HG03460 (cell line): ENCODE data around the gene HPF1.
"Not testable (repeated sequence)": the region's sequence is repeated elsewhere in the genome, so short reads cannot be mapped to it uniquely, and the experiment has no call there.

Source experiments
- ATAC-seq: cut with Tn5 transposase; IDR thresholded peaks from one replicate; pipeline ENCODE4 v1.9.1; 2021; ENCODE audit not compliant: unreplicated experiment

Gene HPF1

GRCh38 chr4:169757575-169758184 is at the start of gene HPF1:
Gene HPF1 (minus strand): TSS chr4:169757944. CDS start chr4:169757877, 67 bp downstream.
- peak; percentile 93 for ATAC-seq

- ATAC-seq = not testable (repeated sequence)
Measured at GRCh38 chr4:169806770-169807169, 49.0 kb upstream of the HPF1 start.

DNA sequence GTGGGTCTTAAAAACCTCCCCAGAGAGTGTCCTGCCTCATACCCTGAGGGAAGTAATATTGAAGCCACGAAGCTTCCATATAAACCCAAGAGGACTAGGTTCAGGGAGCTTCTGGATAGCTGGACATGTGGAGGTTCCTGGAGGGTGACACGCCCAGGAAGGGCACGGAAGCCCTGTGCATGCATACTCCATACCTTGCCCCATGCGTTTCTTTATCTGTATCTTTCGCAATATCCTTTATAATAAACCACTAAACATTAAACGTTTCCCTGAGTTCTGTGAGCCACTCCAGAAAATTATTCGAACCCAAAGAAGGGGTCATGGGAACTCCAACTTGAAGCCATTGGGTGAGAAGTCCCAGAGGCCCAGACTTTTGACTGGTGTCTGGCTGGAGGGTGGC is 45.7 kb upstream of the HPF1 start:
- ATAC-seq = no peak

- ATAC-seq = no peak
Measured at GRCh38 chr4:169802873-169803272, 45.1 kb upstream of the HPF1 start.

DNA sequence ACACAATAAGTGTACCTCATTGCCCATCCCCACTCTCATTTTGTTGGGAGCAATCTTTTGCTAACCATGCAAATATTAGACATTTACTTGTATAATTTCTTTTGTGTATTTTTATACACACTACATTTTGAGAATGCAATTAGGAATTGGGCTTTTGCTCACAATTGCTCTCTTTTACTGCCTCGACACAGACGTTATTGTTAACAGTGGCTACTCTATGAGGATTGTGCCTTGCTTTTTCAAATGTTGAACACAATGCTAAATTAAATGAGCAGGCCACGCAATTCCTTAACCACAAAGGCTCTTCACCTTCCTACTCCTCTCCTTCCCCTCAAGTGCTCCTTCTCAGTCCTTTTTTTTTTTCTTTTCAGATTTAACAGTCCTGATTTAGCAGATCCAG is 42.8 kb upstream of the HPF1 start:
- no peak for ATAC-seq

- no peak for ATAC-seq
Measured at GRCh38 chr4:169799260-169799659, 41.5 kb upstream of the HPF1 start.

DNA sequence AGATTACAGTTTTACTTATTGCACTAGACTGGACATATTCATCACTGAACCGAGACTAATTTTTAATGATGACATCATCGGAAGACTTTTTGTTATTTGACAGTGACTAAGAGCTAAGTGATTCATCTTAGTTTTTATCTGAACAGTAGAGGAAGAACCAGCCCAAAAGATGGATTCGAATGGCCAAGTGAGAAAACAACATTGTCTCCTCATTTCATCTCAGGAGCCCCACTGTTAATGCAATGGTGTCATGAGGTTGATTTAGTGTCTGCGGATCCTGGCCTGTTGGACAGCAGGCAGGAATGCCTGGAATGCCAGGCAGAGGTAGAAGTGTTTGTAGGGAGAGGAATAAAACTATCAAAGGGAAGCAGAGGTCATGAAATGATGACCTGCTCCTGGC is 37.8 kb upstream of the HPF1 start:
- no peak for ATAC-seq

- ATAC-seq = no peak
Measured at GRCh38 chr4:169791527-169792156, 33.9 kb upstream of the HPF1 start.

GRCh38 chr4:169791062-169791461 is 33.3 kb upstream of the HPF1 start:
- no peak for ATAC-seq

GRCh38 chr4:169774466-169775445 is 17.0 kb upstream of the HPF1 start:
- no peak for ATAC-seq

GRCh38 chr4:169773889-169774288 is 16.1 kb upstream of the HPF1 start:
- no peak for ATAC-seq

- not testable (repeated sequence) for ATAC-seq
Measured at GRCh38 chr4:169771556-169772080, 13.9 kb upstream of the HPF1 start.

- no peak for ATAC-seq
Measured at GRCh38 chr4:169770416-169770815, 12.7 kb upstream of the HPF1 start.

- no peak for ATAC-seq
Measured at GRCh38 chr4:169768385-169768784, 10.6 kb upstream of the HPF1 start.

DNA sequence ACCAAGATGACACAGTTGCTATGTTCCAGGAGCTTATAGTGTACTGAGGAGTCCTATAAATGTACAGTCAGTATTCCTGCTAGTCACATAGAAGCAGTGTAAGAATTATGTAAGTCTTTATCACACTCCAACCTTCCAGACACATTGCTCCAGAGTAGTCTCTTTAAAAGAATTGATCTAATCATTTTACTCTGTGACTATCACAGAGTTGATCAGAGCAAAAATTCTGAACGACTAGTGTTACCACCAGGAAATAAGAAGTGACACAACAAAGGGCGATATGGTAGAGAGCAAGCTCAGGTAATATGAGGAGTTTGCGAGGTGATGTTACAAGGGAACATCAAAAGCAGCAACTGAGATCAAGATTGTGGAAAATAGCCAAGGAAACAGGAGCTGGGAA is 9.0 kb upstream of the HPF1 start:
- ATAC-seq = no peak

GRCh38 chr4:169765835-169766234 is 8.1 kb upstream of the HPF1 start:
- ATAC-seq = no peak

- ATAC-seq = no peak
Measured at GRCh38 chr4:169761846-169762245, 4.1 kb upstream of the HPF1 start.

DNA sequence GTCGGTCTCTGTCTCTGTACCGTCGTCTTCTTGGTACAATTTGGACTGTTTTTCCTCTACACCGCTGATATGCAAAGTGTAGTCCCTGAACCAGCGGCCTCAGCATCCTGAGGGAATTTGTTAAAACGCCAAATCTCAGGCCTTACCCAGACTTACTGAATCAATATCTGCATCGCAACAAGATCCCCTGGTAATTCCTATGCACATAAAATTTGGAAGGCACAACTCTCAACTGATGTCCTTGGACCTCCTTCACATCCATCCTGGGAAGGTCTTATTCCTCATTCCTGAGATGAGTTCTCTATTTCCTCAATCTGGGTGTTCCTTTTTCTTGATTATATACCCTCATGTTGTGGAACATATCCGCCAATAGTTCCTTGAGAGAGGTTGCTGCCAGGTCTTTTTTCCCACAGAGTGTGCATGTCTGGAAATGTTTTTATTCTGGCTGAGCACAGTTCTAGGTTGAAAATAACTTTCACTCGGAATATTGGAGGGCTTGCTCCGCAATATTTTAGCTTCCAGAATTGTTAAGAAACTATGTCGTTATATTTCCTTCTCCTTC is 738 bp upstream of the HPF1 start:
- ATAC-seq = no peak

- ATAC-seq = peak; percentile 23
Measured at GRCh38 chr4:169756971-169757574, 671 bp downstream of the HPF1 start.

GRCh38 chr4:169745291-169745690 is 12.5 kb downstream of the HPF1 start:
- ATAC-seq = no peak

DNA sequence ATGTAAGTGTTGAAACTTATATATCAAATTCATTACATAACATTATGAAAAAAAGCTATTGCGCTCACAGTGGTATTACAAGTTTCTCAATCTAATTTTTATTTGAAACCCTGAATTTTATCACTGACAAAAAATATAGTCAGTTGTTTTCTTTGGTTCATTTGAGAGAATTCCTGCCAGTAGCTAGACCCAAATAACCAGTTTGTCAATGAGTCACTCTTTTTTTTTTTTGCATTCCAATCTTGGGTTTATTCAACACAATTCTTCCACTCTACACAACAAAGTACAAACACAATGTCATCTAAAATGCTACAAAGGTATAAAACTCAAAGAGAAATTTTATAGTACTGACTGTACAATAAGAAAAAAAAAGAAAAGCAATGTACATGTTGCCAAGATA is 13.1 kb downstream of the HPF1 start:
- no peak for ATAC-seq
